KG1 (cell line): ENCODE data around the gene NSMCE3.
"Not testable (repeated sequence)": the region's sequence is repeated elsewhere in the genome, so short reads cannot be mapped to it uniquely, and the experiment has no call there.

Source experiments
- DNase-seq: peaks from one replicate; lab custom pipeline; 2025; lab: John Stamatoyannopoulos, UW

NSMCE3 gene

GRCh38 chr15:29270169-29270955 lies 740 bp upstream of the NSMCE3 start:
- no peak for DNase-seq

- DNase-seq = no peak
These were observed 727 bp downstream of the NSMCE3 start for GRCh38 chr15:29268706-29269484.

- no peak for DNase-seq
These were observed 3.5 kb downstream of the NSMCE3 start for GRCh38 chr15:29266052-29266582.

- no peak for DNase-seq
These were observed 6.3 kb downstream of the NSMCE3 start for GRCh38 chr15:29263289-29263688.

- no peak for DNase-seq
These were observed 6.9 kb downstream of the NSMCE3 start for GRCh38 chr15:29262738-29263137.

GRCh38 chr15:29260896-29261295 lies 8.7 kb downstream of the NSMCE3 start:
- no peak for DNase-seq

- DNase-seq = no peak
These were observed 10.4 kb downstream of the NSMCE3 start for GRCh38 chr15:29259233-29259632.

GRCh38 chr15:29252234-29252633 lies 17.4 kb downstream of the NSMCE3 start:
- no peak for DNase-seq

- DNase-seq = no peak
These were observed 25.1 kb downstream of the NSMCE3 start for GRCh38 chr15:29244544-29244943.

GRCh38 chr15:29244123-29244522 lies 25.5 kb downstream of the NSMCE3 start:
- no peak for DNase-seq

GRCh38 chr15:29242456-29243242 lies 27.0 kb downstream of the NSMCE3 start:
- DNase-seq = no peak

- no peak for DNase-seq
These were observed 28.4 kb downstream of the NSMCE3 start for GRCh38 chr15:29241207-29241606.

GRCh38 chr15:29239395-29239794 lies 30.2 kb downstream of the NSMCE3 start:
- no peak for DNase-seq

- no peak for DNase-seq
These were observed 36.1 kb downstream of the NSMCE3 start for GRCh38 chr15:29233566-29233965.

- DNase-seq = no peak
These were observed 43.0 kb downstream of the NSMCE3 start for GRCh38 chr15:29226436-29227208.

- no peak for DNase-seq
These were observed 43.9 kb downstream of the NSMCE3 start for GRCh38 chr15:29225534-29226234.

- DNase-seq = not testable (repeated sequence)
These were observed 44.6 kb downstream of the NSMCE3 start for GRCh38 chr15:29224987-29225363.

GRCh38 chr15:29224235-29224986 lies 45.2 kb downstream of the NSMCE3 start:
- DNase-seq = not testable (repeated sequence)

- DNase-seq = no peak
These were observed 46.0 kb downstream of the NSMCE3 start for GRCh38 chr15:29223640-29224039.
